GM23338 (cell line): Measurements from ENCODE around the gene RBP2. TPM values are rescaled to one million over a fixed set of nuclear protein-coding genes. Genes with fewer than 3 reads are reported as not detected.
A peak's percentile ranks its signal among the peaks of the same experiment; 100 is the strongest.

Experiments
- ATAC-seq: fragments of 200-7000 bp; cut with Tn5 transposase; 3 replicates; pipeline ENCODE4 v1.9.1; 2020
- DNase-seq: peaks from one replicate; pipeline ENCODE4 v3.0.0-alpha.2; 2015; ENCODE audit warnings: low spot score
- H2AFZ ChIP-seq: fragments of 200-600 bp; sonication (generic); 2 replicates; pipeline ENCODE4 v1.8.0; 2016; ENCODE audit warnings: antibody characterized with exemption, mild to moderate bottlenecking, moderate library complexity
- H3F3A ChIP-seq: fragments of 200-600 bp; sonication (generic); replicated peaks from 2 replicates; pipeline ENCODE4 v1.8.0; 2017; ENCODE audit warnings: antibody characterized with exemption, mixed run types, low read depth
- H3K27ac ChIP-seq: fragments of 200-600 bp; sonication (generic); 2 replicates; pipeline ENCODE4 v1.6.1; 2016; ENCODE audit warnings: low read depth
- H3K27me3 ChIP-seq: fragments of 200-600 bp; sonication (generic); 2 replicates; pipeline ENCODE4 v1.8.0; 2016; ENCODE audit warnings: mild to moderate bottlenecking, mixed run types, moderate library complexity; ENCODE audit not compliant: insufficient read depth
- H3K36me3 ChIP-seq: fragments of 200-600 bp; sonication (generic); 2 replicates; pipeline ENCODE4 v1.8.0; 2016; ENCODE audit warnings: mild to moderate bottlenecking; ENCODE audit not compliant: insufficient read depth
- H3K4me1 ChIP-seq: fragments of 200-600 bp; sonication (generic); 2 replicates; pipeline ENCODE4 v1.8.0; 2016; ENCODE audit warnings: mild to moderate bottlenecking, moderate library complexity; ENCODE audit not compliant: insufficient read depth
- H3K4me2 ChIP-seq: fragments of 200-600 bp; sonication (generic); 2 replicates; pipeline ENCODE4 v1.7.1; 2017; ENCODE audit warnings: mixed run types
- H3K4me3 ChIP-seq: fragments of 200-600 bp; sonication (generic); 2 replicates; pipeline ENCODE4 v1.6.1; 2016; ENCODE audit warnings: mixed run types
- H3K79me2 ChIP-seq: fragments of 200-600 bp; sonication (generic); replicated peaks from 2 replicates; pipeline ENCODE4 v1.8.0; 2017; ENCODE audit warnings: mild to moderate bottlenecking; ENCODE audit not compliant: insufficient read depth
- H3K9me2 ChIP-seq: fragments of 200-600 bp; sonication (generic); 2 replicates; pipeline ENCODE4 v1.8.0; 2017; ENCODE audit not compliant: insufficient read depth
- H4K20me1 ChIP-seq: fragments of 200-600 bp; sonication (generic); replicated peaks from 2 replicates; pipeline ENCODE4 v1.8.0; 2017; ENCODE audit warnings: mild to moderate bottlenecking; ENCODE audit not compliant: insufficient read depth
- H3K27ac Mint-ChIP-seq: 2 replicates; pipeline ENCODE4 v1.8.0; 2020; ENCODE audit warnings: inconsistent platforms, mild to moderate bottlenecking, moderate library complexity, mixed read lengths
- H3K27me3 Mint-ChIP-seq: 3 replicates; pipeline ENCODE4 v1.8.0; 2022; ENCODE audit warnings: low read depth, mild to moderate bottlenecking, moderate library complexity, mixed read lengths, inconsistent platforms; ENCODE audit not compliant: insufficient read depth, poor library complexity
- H3K36me3 Mint-ChIP-seq: 3 replicates; pipeline ENCODE4 v1.8.0; 2021; ENCODE audit warnings: low read depth, mild to moderate bottlenecking, inconsistent platforms, moderate library complexity, mixed read lengths
- H3K4me1 Mint-ChIP-seq: 3 replicates; pipeline ENCODE4 v1.8.0; 2020; ENCODE audit warnings: mild to moderate bottlenecking, inconsistent platforms, mixed read lengths
- H3K4me3 Mint-ChIP-seq: 3 replicates; pipeline ENCODE4 v1.8.0; 2021; ENCODE audit warnings: moderate library complexity, mild to moderate bottlenecking, inconsistent platforms, mixed read lengths
- H3K9me3 Mint-ChIP-seq: 3 replicates; pipeline ENCODE4 v1.8.0; 2020; ENCODE audit warnings: moderate library complexity, mild to moderate bottlenecking, inconsistent platforms, mixed read lengths
- CTCF ChIP-seq, 2 experiments: fragments of 200-600 bp in 1 of 2; sonication (generic) in 1 of 2; conservative IDR thresholded peaks; 2 replicates each; pipeline versions ENCODE4 v1.5.1 to v1.6.1; 2016 to 2017; ENCODE audit warnings: antibody characterized with exemption in 2 of 2, low read depth in 2 of 2, mild to moderate bottlenecking in 2 of 2, moderate library complexity in 1 of 2
- EZH2phosphoT487 ChIP-seq: fragments of 200-600 bp; sonication (generic); IDR thresholded peaks from one replicate; pipeline ENCODE4 v1.8.1; 2018; ENCODE audit warnings: antibody characterized with exemption; ENCODE audit not compliant: unreplicated experiment
- POLR2AphosphoS5 ChIP-seq: IDR thresholded peaks from 2 replicates; pipeline ENCODE4 v1.6.1; 2016; ENCODE audit warnings: antibody characterized with exemption, low read depth
- REST ChIP-seq: IDR thresholded peaks from one replicate; pipeline ENCODE4 v1.6.1; 2018; ENCODE audit warnings: antibody characterized with exemption; ENCODE audit not compliant: unreplicated experiment
- STAT1 ChIP-seq: IDR thresholded peaks from one replicate; pipeline ENCODE4 v1.6.1; 2016; ENCODE audit warnings: antibody characterized with exemption; ENCODE audit not compliant: unreplicated experiment
- polyA plus RNA-seq: library from polyadenylated mRNA; unstranded; fragments of >200 nt; fragmentation: Nextera tagmentation; extraction: Ambion mirVana; gene quantifications from 2 replicates; pipeline ENCODE4 v1.2.1, GENCODE V29; 2016
- total RNA-seq: library from RNA; depleted of rRNA; stranded (reverse); fragments of >200 nt; shearing (Covaris generic); gene quantifications from 2 replicates; pipeline ENCODE4 v1.2.3, GENCODE V29; 2014
- TF ChIP-seq, protein P1 (sequence below): fragments of 250-450 bp; sonication (Bioruptor Pico); IDR thresholded peaks from 2 replicates; pipeline ENCODE4 v1.5.0; 2020; ENCODE audit warnings: mild to moderate bottlenecking, moderate library complexity

RBP2 gene
- total and polyA plus RNA-seq, 2 experiments from 2014 or later = not detected

DNA sequence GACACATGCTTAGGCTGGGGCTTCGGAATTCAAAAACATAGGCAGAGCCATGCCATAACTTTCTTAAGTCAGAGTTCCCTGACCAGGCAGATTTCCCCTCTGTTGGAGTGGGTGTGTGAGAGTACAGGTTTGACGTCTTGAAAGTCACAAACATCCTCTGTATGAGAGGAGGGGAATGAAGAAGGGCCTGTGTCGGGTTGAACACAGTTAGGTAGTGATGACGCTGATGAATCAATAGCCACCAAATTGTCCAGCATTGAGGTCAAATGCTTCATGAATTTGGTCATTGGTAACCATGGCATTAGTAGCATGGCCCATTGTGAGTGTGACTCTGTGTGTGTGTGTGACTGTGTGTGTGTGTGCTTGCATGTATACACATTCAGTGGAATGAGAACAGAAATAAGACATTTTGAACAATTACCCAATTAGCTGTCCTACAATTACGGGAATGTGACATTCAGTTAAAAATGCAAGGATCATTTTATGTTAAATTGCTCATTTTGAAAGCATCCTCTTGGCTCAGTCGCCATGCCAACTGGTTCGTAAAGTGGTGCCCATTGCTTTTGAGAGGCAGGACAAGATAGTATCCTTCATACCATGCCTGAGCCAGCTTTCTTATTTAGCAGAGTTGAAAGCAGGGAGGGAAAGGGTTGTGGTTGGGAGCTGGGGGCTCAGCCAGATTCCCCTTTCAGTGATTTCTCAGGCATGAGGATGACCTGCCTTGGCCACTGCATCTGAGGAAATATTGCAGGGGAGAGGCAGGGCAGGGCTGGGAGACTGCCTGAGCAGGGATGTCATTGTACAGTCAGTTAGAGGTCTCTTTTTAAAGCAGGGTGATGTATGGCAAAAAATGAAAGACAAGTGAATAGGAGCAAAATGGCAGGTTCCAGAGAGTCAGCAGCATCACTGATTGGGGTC lies 35.4 kb downstream of the RBP2 start (continued):
- no peak for TF ChIP-seq REST

- Histone ChIP-seq H3K4me2 (no peak overlapping the region), H3K27ac (no peak overlapping the region), H3F3A (no peaks in the 10 kb centered on the region), H3K79me2 (no peaks in the 10 kb centered on the region), H2AFZ (no peak overlapping the region), H3K27me3 (no peaks in the 10 kb centered on the region), H4K20me1 (no peaks in the 10 kb centered on the region), H3K4me1 (peaks cover 3% of the 10 kb centered on the region; the same call in 1 of the 2 replicates), H3K4me3 (no peak overlapping the region), H3K9me2 (no peaks in the 10 kb centered on the region), H3K36me3 (no peaks in the 10 kb centered on the region)
- H3K27me3 Mint-ChIP-seq = no peaks in the 10 kb centered on the region
- TF ChIP-seq STAT1 = no peak
- H3K4me1 Mint-ChIP-seq = peaks cover 5% of the 10 kb centered on the region; the same call in 2 of the 3 replicates
- no peak overlapping the region for H3K4me3 Mint-ChIP-seq
- no peaks in the 10 kb centered on the region for H3K36me3 Mint-ChIP-seq
- no peaks in the 10 kb centered on the region for H3K9me3 Mint-ChIP-seq
- ATAC-seq (no peak), DNase-seq (no peak)
- H3K27ac Mint-ChIP-seq = no peak overlapping the region
Observed at GRCh38 chr3:139439278-139439677, 37.0 kb downstream of the RBP2 start.

- no peak overlapping the region for H3K27ac Mint-ChIP-seq
- Histone ChIP-seq H3K27me3 (no peaks in the 10 kb centered on the region), H3K36me3 (no peaks in the 10 kb centered on the region), H3K4me2 (no peak overlapping the region), H4K20me1 (no peaks in the 10 kb centered on the region), H3K79me2 (no peaks in the 10 kb centered on the region), H3K27ac (no peak overlapping the region), H3K9me2 (no peaks in the 10 kb centered on the region), H3K4me1 (no peaks in the 10 kb centered on the region; the same call in 1 of the 2 replicates), H3K4me3 (no peak overlapping the region), H3F3A (no peaks in the 10 kb centered on the region), H2AFZ (no peak overlapping the region)
- H3K4me1 Mint-ChIP-seq = peaks cover 7% of the 10 kb centered on the region; the same call in 1 of the 3 replicates
- ATAC-seq (peak; percentile 63; the same call in 2 of the 3 replicates), DNase-seq (peak; percentile 35)
- H3K9me3 Mint-ChIP-seq = no peaks in the 10 kb centered on the region
- H3K27me3 Mint-ChIP-seq = no peaks in the 10 kb centered on the region
- H3K4me3 Mint-ChIP-seq = no peak overlapping the region
- H3K36me3 Mint-ChIP-seq = no peaks in the 10 kb centered on the region
- TF ChIP-seq POLR2AphosphoS5 (no peak), EZH2phosphoT487 (no peak), CTCF (conservative IDR thresholded peaks at IDR 0.05; ENCODE audit: low read depth in 2 of 2) (peak; percentile 22 to 43; a peak in 3 of 4 replicates)
- TF ChIP-seq, protein P1, sequence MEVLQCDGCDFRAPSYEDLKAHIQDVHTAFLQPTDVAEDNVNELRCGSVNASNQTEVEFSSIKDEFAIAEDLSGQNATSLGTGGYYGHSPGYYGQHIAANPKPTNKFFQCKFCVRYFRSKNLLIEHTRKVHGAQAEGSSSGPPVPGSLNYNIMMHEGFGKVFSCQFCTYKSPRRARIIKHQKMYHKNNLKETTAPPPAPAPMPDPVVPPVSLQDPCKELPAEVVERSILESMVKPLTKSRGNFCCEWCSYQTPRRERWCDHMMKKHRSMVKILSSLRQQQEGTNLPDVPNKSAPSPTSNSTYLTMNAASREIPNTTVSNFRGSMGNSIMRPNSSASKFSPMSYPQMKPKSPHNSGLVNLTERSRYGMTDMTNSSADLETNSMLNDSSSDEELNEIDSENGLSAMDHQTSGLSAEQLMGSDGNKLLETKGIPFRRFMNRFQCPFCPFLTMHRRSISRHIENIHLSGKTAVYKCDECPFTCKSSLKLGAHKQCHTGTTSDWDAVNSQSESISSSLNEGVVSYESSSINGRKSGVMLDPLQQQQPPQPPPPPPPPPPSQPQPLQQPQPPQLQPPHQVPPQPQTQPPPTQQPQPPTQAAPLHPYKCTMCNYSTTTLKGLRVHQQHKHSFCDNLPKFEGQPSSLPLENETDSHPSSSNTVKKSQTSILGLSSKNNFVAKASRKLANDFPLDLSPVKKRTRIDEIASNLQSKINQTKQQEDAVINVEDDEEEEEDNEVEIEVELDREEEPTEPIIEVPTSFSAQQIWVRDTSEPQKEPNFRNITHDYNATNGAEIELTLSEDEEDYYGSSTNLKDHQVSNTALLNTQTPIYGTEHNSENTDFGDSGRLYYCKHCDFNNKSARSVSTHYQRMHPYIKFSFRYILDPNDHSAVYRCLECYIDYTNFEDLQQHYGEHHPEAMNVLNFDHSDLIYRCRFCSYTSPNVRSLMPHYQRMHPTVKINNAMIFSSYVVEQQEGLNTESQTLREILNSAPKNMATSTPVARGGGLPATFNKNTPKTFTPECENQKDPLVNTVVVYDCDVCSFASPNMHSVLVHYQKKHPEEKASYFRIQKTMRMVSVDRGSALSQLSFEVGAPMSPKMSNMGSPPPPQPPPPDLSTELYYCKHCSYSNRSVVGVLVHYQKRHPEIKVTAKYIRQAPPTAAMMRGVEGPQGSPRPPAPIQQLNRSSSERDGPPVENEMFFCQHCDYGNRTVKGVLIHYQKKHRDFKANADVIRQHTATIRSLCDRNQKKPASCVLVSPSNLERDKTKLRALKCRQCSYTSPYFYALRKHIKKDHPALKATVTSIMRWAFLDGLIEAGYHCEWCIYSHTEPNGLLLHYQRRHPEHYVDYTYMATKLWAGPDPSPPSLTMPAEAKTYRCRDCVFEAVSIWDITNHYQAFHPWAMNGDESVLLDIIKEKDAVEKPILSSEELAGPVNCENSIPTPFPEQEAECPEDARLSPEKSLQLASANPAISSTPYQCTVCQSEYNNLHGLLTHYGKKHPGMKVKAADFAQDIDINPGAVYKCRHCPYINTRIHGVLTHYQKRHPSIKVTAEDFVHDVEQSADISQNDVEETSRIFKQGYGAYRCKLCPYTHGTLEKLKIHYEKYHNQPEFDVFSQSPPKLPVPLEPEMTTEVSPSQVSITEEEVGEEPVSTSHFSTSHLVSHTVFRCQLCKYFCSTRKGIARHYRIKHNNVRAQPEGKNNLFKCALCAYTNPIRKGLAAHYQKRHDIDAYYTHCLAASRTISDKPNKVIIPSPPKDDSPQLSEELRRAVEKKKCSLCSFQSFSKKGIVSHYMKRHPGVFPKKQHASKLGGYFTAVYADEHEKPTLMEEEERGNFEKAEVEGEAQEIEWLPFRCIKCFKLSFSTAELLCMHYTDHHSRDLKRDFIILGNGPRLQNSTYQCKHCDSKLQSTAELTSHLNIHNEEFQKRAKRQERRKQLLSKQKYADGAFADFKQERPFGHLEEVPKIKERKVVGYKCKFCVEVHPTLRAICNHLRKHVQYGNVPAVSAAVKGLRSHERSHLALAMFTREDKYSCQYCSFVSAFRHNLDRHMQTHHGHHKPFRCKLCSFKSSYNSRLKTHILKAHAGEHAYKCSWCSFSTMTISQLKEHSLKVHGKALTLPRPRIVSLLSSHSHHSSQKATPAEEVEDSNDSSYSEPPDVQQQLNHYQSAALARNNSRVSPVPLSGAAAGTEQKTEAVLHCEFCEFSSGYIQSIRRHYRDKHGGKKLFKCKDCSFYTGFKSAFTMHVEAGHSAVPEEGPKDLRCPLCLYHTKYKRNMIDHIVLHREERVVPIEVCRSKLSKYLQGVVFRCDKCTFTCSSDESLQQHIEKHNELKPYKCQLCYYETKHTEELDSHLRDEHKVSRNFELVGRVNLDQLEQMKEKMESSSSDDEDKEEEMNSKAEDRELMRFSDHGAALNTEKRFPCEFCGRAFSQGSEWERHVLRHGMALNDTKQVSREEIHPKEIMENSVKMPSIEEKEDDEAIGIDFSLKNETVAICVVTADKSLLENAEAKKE (CRISPR knock-in tag) = no peak
Observed at GRCh38 chr3:139434764-139435307, 41.5 kb downstream of the RBP2 start.
